Spleen (tissue), 11 donors: ENCODE results near the gene ITM2C. TPM values are rescaled to one million over a fixed set of nuclear protein-coding genes. Genes with fewer than 3 reads are reported as not detected.

Experiments used
- DNase-seq: peaks from one replicate; pipeline ENCODE4 v3.0.0-alpha.2; 2020
- H3K27ac ChIP-seq, 8 donors: fragments of 200-600 bp; sonication (generic) in 7 of 8; 1 replicate in 4 of 8; 2 replicates in 4 of 8; pipeline versions ENCODE4 v1.5.0 to v1.8.0; 2016 to 2021; ENCODE audit warnings: inconsistent platforms in 4 of 8, mild to moderate bottlenecking in 4 of 8, moderate library complexity in 1 of 8
- H3K27me3 ChIP-seq, 7 donors: fragments of 200-600 bp; sonication (generic) in 6 of 7; replicated peaks in 1 of 7; 1 replicate in 4 of 7; 2 replicates in 3 of 7; pipeline versions ENCODE4 v1.5.0 to v1.8.0; 2016 to 2021; ENCODE audit warnings: inconsistent platforms in 3 of 7, mild to moderate bottlenecking in 1 of 7
- H3K36me3 ChIP-seq, 6 donors: fragments of 200-600 bp; sonication (generic) in 5 of 6; 1 replicate in 4 of 6; 2 replicates in 2 of 6; pipeline versions ENCODE4 v1.5.0 to v1.8.0; 2016 to 2021; ENCODE audit warnings: inconsistent platforms in 2 of 6
- H3K4me1 ChIP-seq, 6 donors: fragments of 200-600 bp; sonication (generic) in 5 of 6; 1 replicate in 3 of 6; 2 replicates in 3 of 6; pipeline versions ENCODE4 v1.5.0 to v1.8.0; 2016 to 2021; ENCODE audit warnings: inconsistent platforms in 3 of 6
- H3K4me3 ChIP-seq, 8 donors: fragments of 200-600 bp; sonication (generic) in 7 of 8; 1 replicate in 4 of 8; 2 replicates in 4 of 8; pipeline versions ENCODE4 v1.5.0 to v1.8.0; 2016 to 2021; ENCODE audit warnings: inconsistent platforms in 4 of 8, mild to moderate bottlenecking in 4 of 8, moderate library complexity in 2 of 8
- H3K9me3 ChIP-seq, 8 donors: fragments of 200-600 bp; sonication (generic) in 7 of 8; 1 replicate in 4 of 8; 2 replicates in 4 of 8; pipeline versions ENCODE4 v1.5.0 to v1.8.0; 2016 to 2021; ENCODE audit warnings: inconsistent platforms in 4 of 8
- CTCF ChIP-seq, 11 experiments: fragments of 200-600 bp in 7 of 11; fragments of 450-650 bp in 4 of 11; sonication (generic) in 4 of 11; IDR thresholded peaks in 8 of 11; conservative IDR thresholded peaks in 3 of 11; 1 replicate in 7 of 11; 2 replicates in 4 of 11; pipeline versions ENCODE4 v1.4.0 to v1.8.0; 2016 to 2021; ENCODE audit warnings: antibody characterized with exemption in 11 of 11, inconsistent platforms in 4 of 11, mild to moderate bottlenecking in 1 of 11
- POLR2A ChIP-seq, 3 donors: fragments of 450-650 bp; IDR thresholded peaks; one replicate each; pipeline ENCODE4 v1.5.1; 2017; ENCODE audit warnings: antibody characterized with exemption in 3 of 3, mild to moderate bottlenecking in 1 of 3
- POLR2AphosphoS5 ChIP-seq, 3 donors: sonication (generic); formaldehyde crosslinking; IDR thresholded peaks; one replicate each; pipeline ENCODE4 v1.5.1; 2017; ENCODE audit warnings: antibody characterized with exemption in 3 of 3
- WGBS, 5 donors: extraction: QIAGEN DNeasy Blood & Tissue Kit in 3 of 5; methylation state at CpG; one replicate each; pipeline versions ENCODE4 v1.1.5 to v1.1.7; 2013 to 2018; 5-methylcytosine and 5-hydroxymethylcytosine counted together
- intact Hi-C: fragments of 100-400 bp; cut with DNase I; formaldehyde crosslinking; loops from one replicate; pipeline ENCODE4 v1.15.0; 2023; ENCODE audit warnings: low total_unique reads
- polyA plus RNA-seq, 3 donors: library from polyadenylated mRNA; stranded (reverse); fragments of 200-250 nt; gene quantifications; one replicate each; pipeline ENCODE4 v1.2.1, GENCODE V29; 2013
- total RNA-seq, 7 donors: library from RNA; depleted of rRNA in 3 of 7; stranded (reverse); fragments of >200 nt in 3 of 7; fragmentation: NEBNext Ultra II Directional in 4 of 7; extraction: Animal tissue kit (Norgen Biotek cat#: 25700) in 4 of 7; gene quantifications; one replicate each; pipeline versions ENCODE4 v1.1.0 to v1.2.1, GENCODE V29; 2016 to 2021
- donor health status: healthy with polysubstance abuse.
- donor health status: DM: no; HTN: no; CAD: no; lungs with moderate emphysema.
- donor health status: DM: no; HTN: no; CAD: no.
- donor health status: Bipolar disorder and iron deficiency.
- donor health status: healthy.
- donor health status: DM: no; HTN: no; CAD: no.
- donor health status: DM: yes; HTN: yes; CAD: no.

The ITM2C gene
- total and polyA plus RNA-seq, 10 donors, result 58.5 to 150 (median 93.7) TPM

GRCh38 chr2:230874876-230875275, 10.1 kb downstream of the ITM2C start:
- WGBS, 5 donors, result 91 to 97% (median 94%) methylated on average over 7 to 10 of the region's 10 CpGs

GRCh38 chr2:230875347-230876315, 10.9 kb downstream of the ITM2C start:
- 93 to 96% (median 94%) methylated on average over 30 to 34 of the region's 34 CpGs for WGBS, 5 donors
- peak overlapping the region in 4 of 8 donors; percentile 80 to 89 (median 84) for H3K27ac ChIP-seq
- no peak overlapping the region for H3K4me3 ChIP-seq
- TF ChIP-seq CTCF (IDR thresholded peaks at IDR 0.05 in 8 of 11, conservative IDR thresholded peaks at IDR 0.05 in 3 of 11) (no peak), POLR2AphosphoS5 (IDR thresholded peaks at IDR 0.05) (no peak), POLR2A (IDR thresholded peaks at IDR 0.05) (no peak)
- H3K27me3 ChIP-seq, result no peaks in the 10 kb centered on the region
- H3K4me1 ChIP-seq, result peaks cover 24 to 92% (median 79%) of the 10 kb centered on the region in 6 donors
- intact Hi-C loops, result no loop called here
- no peaks in the 10 kb centered on the region for H3K9me3 ChIP-seq
- peaks cover 0 to 55% (median 17%) of the 10 kb centered on the region in 6 donors for H3K36me3 ChIP-seq
- peak; percentile 59 for DNase-seq

More at GRCh38 chr2:230874876-230875275, 10.1 kb downstream of the ITM2C start:
- H3K4me3 ChIP-seq, result no peak overlapping the region
- H3K4me1 ChIP-seq, result peaks cover 32 to 99% (median 87%) of the 10 kb centered on the region in 6 donors
- intact Hi-C loops, result no loop called here
- DNase-seq, result peak; percentile 72
- TF ChIP-seq CTCF (IDR thresholded peaks at IDR 0.05 in 8 of 11, conservative IDR thresholded peaks at IDR 0.05 in 3 of 11), result no peak
- no peak for TF ChIP-seq POLR2A (IDR thresholded peaks at IDR 0.05)
- no peak for TF ChIP-seq POLR2AphosphoS5 (IDR thresholded peaks at IDR 0.05)
- no peaks in the 10 kb centered on the region for H3K27me3 ChIP-seq
- peaks cover 0 to 55% (median 16%) of the 10 kb centered on the region in 6 donors for H3K36me3 ChIP-seq
- H3K9me3 ChIP-seq, result no peaks in the 10 kb centered on the region
- H3K27ac ChIP-seq, result peak overlapping the region in 4 of 8 donors; percentile 80 to 89 (median 84)

- WGBS, 5 donors, result 64 to 74% (median 69%) methylated on average over 18 to 27 of the region's 27 CpGs
- H3K27ac ChIP-seq, result peak overlapping the region; percentile 1 to 87 (median 64)
- no peaks in the 10 kb centered on the region for H3K27me3 ChIP-seq
- peaks cover 0 to 55% (median 17%) of the 10 kb centered on the region in 6 donors for H3K36me3 ChIP-seq
- TF ChIP-seq POLR2AphosphoS5 (IDR thresholded peaks at IDR 0.05) (no peak), POLR2A (IDR thresholded peaks at IDR 0.05) (no peak), CTCF (IDR thresholded peaks at IDR 0.05 in 8 of 11, conservative IDR thresholded peaks at IDR 0.05 in 3 of 11) (no peak)
- peak overlapping the region in 1 of 8 donors; percentile 26 for H3K4me3 ChIP-seq
- no peaks in the 10 kb centered on the region for H3K9me3 ChIP-seq
- peaks cover 24 to 76% (median 65%) of the 10 kb centered on the region in 6 donors for H3K4me1 ChIP-seq
- intact Hi-C loops, result no loop called here
- peak; percentile 83 for DNase-seq
These were observed 12.5 kb downstream of the ITM2C start for GRCh38 chr2:230877116-230877758.
